ENCODE results near the gene MRGPRX3. TPM values are rescaled to one million over a fixed set of nuclear protein-coding genes. Genes with fewer than 3 reads are reported as not detected.
A peak's percentile ranks its signal among the peaks of the same experiment; 100 is the strongest.

The MRGPRX3 gene
- total RNA-seq, 1 experiment from 2014 or later = not detected

GRCh38 chr11:18168372-18168771, 36.0 kb downstream of the MRGPRX3 start:
- intact Hi-C loops (cut with micrococcal nuclease; ENCODE audit: unreplicated experiment) = no loop called here
- DNase-seq (ENCODE audit: low spot score) = no peak
- no peaks in the 10 kb centered on the region for H3K27me3 ChIP-seq (replicated peaks; ENCODE audit: insufficient read depth, low read depth, low read length, poor library complexity)
- ChIA-PET POLR2A (ENCODE audit: low non-redundant PET) (no interaction called here), CTCF (no interaction called here)
- no peaks in the 10 kb centered on the region for H3K9me3 ChIP-seq (ENCODE audit: low read depth, low read length, poor library complexity, severe bottlenecking)
- no peak overlapping the region for H3K27ac ChIP-seq (ENCODE audit: low read depth, low read length, poor library complexity, severe bottlenecking)
- no peak for TF ChIP-seq EZH2 (IDR thresholded peaks at IDR 0.05; ENCODE audit: borderline replicate concordance, low read depth, low read length, poor library complexity, severe bottlenecking)
- TF ChIP-seq, protein P1, sequence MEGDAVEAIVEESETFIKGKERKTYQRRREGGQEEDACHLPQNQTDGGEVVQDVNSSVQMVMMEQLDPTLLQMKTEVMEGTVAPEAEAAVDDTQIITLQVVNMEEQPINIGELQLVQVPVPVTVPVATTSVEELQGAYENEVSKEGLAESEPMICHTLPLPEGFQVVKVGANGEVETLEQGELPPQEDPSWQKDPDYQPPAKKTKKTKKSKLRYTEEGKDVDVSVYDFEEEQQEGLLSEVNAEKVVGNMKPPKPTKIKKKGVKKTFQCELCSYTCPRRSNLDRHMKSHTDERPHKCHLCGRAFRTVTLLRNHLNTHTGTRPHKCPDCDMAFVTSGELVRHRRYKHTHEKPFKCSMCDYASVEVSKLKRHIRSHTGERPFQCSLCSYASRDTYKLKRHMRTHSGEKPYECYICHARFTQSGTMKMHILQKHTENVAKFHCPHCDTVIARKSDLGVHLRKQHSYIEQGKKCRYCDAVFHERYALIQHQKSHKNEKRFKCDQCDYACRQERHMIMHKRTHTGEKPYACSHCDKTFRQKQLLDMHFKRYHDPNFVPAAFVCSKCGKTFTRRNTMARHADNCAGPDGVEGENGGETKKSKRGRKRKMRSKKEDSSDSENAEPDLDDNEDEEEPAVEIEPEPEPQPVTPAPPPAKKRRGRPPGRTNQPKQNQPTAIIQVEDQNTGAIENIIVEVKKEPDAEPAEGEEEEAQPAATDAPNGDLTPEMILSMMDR (conservative IDR thresholded peaks at IDR 0.05; ENCODE audit: low read depth, low read length) = no peak
- H3K4me1 ChIP-seq (ENCODE audit: insufficient read depth, low read length, poor library complexity, severe bottlenecking) = no peaks in the 10 kb centered on the region
- H3K36me3 ChIP-seq (ENCODE audit: insufficient read depth, low read length, poor library complexity, severe bottlenecking) = no peaks in the 10 kb centered on the region
- no TSS peak for BruUV-seq (replicated peaks)
- no peak overlapping the region for H3K4me3 ChIP-seq (ENCODE audit: low read depth, low read length, poor library complexity, severe bottlenecking)

- H3K4me1 ChIP-seq (ENCODE audit: insufficient read depth, low read length, poor library complexity, severe bottlenecking) = no peaks in the 10 kb centered on the region
- POLR2A ChIA-PET (ENCODE audit: low non-redundant PET) = no interaction called here
- BruUV-seq (replicated peaks) = no TSS peak
- intact Hi-C loops (cut with micrococcal nuclease; ENCODE audit: unreplicated experiment) = no loop called here
- H3K27me3 ChIP-seq (replicated peaks; ENCODE audit: insufficient read depth, low read depth, low read length, poor library complexity) = peaks cover 5% of the 10 kb centered on the region
- peak; percentile 10 for DNase-seq (ENCODE audit: low spot score)
- H3K9me3 ChIP-seq (ENCODE audit: low read depth, low read length, poor library complexity, severe bottlenecking) = no peaks in the 10 kb centered on the region
- H3K4me3 ChIP-seq (ENCODE audit: low read depth, low read length, poor library complexity, severe bottlenecking) = no peak overlapping the region
- CTCF ChIA-PET = interaction anchor here (0.7 kb wide), 1 partner anchor 32 kb away, joined by 3 read pairs; no protein-coding TSS in a partner anchor
- H3K27ac ChIP-seq (ENCODE audit: low read depth, low read length, poor library complexity, severe bottlenecking) = no peak overlapping the region
- TF ChIP-seq, protein P1 (conservative IDR thresholded peaks at IDR 0.05; ENCODE audit: low read depth, low read length) = peak; percentile 49
- no peak for TF ChIP-seq EZH2 (IDR thresholded peaks at IDR 0.05; ENCODE audit: borderline replicate concordance, low read depth, low read length, poor library complexity, severe bottlenecking)
- H3K36me3 ChIP-seq (ENCODE audit: insufficient read depth, low read length, poor library complexity, severe bottlenecking) = no peaks in the 10 kb centered on the region
These were observed 39.1 kb downstream of the MRGPRX3 start for GRCh38 chr11:18171377-18172000.

- CTCF ChIA-PET = no interaction called here
These were observed 40.3 kb downstream of the MRGPRX3 start, which contains the start of gene MRGPRX4 for GRCh38 chr11:18172666-18173065. Gene MRGPRX4 (plus strand): TSS chr11:18172837. CDS start chr11:18173257, 420 bp downstream.

More at GRCh38 chr11:18172666-18173065, 40.3 kb downstream of the MRGPRX3 start, which contains the start of gene MRGPRX4:
- Histone ChIP-seq H3K27ac (ENCODE audit: low read depth, low read length, poor library complexity, severe bottlenecking) (no peak within 1 kb of the TSS), H3K27me3 (replicated peaks; ENCODE audit: insufficient read depth, low read depth, low read length, poor library complexity) (peaks cover 5% of the 10 kb centered on the region), H3K4me1 (ENCODE audit: insufficient read depth, low read length, poor library complexity, severe bottlenecking) (no peaks in the 10 kb centered on the region), H3K9me3 (ENCODE audit: low read depth, low read length, poor library complexity, severe bottlenecking) (no peaks in the 10 kb centered on the region), H3K36me3 (ENCODE audit: insufficient read depth, low read length, poor library complexity, severe bottlenecking) (no peaks in the 10 kb centered on the region), H3K4me3 (ENCODE audit: low read depth, low read length, poor library complexity, severe bottlenecking) (no peak within 1 kb of the TSS)
- BruUV-seq (replicated peaks) = no TSS peak
- intact Hi-C loops (cut with micrococcal nuclease; ENCODE audit: unreplicated experiment) = no loop called here
- no peak for TF ChIP-seq EZH2 (IDR thresholded peaks at IDR 0.05; ENCODE audit: borderline replicate concordance, low read depth, low read length, poor library complexity, severe bottlenecking)
- TF ChIP-seq, protein P1 (conservative IDR thresholded peaks at IDR 0.05; ENCODE audit: low read depth, low read length) = no peak
- no peak for DNase-seq (ENCODE audit: low spot score)
- POLR2A ChIA-PET (ENCODE audit: low non-redundant PET) = no interaction called here
